H54 (cell line): ENCODE data around the gene ATP1A3.
A peak's percentile ranks its signal among the peaks of the same experiment; 100 is the strongest.

ENCODE experiments used
- DNase-seq: peaks from one replicate; pipeline ENCODE4 v3.0.0; 2011; ENCODE audit warnings: low spot score, mixed read lengths; ENCODE audit not compliant: insufficient read length
- FAIRE-seq: peaks from 3 replicates; lab custom pipeline; 2011; peaks lifted over from hg19 to GRCh38; lab: Jason Lieb, UNC
- POLR2A ChIP-seq: IDR thresholded peaks from 2 replicates; pipeline ENCODE4 v1.6.1; 2011; ENCODE audit warnings: low read depth, mild to moderate bottlenecking, low read length

Gene ATP1A3

DNA sequence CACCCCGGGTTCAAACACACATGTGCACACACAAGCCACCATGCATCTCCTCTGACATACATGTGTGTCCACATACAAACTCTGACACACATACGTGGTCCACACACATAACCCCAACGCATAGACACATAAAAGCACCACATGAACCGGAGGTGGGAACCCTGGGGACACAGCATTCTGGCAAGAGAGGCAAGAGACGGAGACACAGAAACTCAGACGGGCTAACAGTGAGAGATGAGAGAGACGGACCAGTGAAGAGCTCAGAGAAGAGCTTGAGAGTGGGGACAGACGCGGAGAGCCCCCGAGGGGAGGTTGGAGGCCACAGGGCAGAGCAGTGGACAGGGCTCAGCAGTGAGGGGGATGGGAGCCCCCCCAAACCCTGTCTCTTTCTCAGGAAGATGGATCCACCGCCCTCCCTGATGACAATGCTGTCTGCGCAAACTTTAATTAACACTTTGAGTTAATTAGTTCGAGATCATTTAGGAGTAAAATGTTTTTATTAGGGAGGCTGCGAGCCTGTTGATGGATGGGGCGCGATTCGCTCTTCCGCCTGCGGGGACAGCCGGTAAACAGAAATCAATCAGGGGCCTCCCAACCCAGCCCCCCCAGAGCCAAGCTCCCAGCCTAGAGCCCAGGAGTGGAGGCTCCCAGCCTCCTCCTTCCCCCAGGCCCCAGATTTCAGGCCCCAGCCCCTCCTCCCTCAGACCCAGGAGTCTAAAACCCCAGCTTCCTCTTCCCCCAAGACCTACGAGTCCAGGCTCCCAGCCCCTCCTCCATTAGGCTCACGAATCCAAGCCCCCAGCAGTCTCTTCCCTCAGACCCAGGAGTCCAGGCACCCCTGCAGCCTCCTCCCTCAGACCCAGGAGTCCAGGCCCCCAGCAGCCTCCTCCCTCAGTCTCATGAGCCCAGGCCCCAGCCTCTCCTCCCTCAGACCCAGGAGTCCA, 56.2 kb downstream of the ATP1A3 start:
- TF ChIP-seq POLR2A, result no peak
- FAIRE-seq (no peak), DNase-seq (no peak)

DNA sequence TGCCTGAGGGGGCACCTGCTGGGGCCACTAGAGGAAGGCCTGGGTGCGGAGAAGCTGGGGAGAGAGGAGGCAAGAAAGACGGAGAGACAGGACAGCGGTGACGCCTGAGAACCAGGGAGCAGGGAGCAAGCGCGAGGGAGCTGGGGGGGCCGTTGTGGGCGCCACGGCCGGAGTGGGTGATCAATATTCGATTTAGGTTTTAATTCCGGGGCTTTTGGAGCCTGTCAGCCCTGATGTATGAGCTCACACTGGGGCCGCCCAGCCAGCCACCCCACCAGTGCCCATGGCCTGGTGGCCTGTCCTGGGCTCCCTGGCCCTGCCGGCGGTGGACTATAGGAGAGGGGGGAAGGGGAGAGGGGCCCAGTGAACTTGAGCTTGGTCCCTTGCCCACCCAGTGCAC, 57.1 kb downstream of the ATP1A3 start:
- no peak for DNase-seq
- TF ChIP-seq POLR2A, result no peak
- no peak for FAIRE-seq

DNA sequence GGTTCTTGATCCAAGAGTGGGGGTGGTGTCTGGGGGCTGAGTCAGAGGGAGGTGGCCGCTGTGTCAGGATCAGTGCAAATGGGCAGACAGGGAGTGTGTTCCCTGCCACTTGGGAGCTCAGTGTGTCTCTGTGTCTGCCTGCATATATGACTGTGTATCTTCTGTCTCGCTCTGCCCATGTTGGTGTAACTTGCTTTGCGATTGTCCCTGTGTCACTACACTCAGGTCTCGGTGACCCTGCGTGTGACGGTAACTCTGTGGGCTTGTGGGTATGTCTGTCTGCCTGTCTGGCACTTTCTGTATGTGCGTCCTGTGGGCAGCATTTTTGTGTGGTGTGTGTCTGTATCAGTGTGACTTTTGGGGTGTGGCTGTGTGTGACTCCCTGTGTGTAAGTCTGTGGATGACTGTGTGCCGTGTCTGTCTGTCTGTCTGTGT, 57.6 kb downstream of the ATP1A3 start:
- peak; percentile 45 for FAIRE-seq
- peak; percentile 87 for DNase-seq

DNA sequence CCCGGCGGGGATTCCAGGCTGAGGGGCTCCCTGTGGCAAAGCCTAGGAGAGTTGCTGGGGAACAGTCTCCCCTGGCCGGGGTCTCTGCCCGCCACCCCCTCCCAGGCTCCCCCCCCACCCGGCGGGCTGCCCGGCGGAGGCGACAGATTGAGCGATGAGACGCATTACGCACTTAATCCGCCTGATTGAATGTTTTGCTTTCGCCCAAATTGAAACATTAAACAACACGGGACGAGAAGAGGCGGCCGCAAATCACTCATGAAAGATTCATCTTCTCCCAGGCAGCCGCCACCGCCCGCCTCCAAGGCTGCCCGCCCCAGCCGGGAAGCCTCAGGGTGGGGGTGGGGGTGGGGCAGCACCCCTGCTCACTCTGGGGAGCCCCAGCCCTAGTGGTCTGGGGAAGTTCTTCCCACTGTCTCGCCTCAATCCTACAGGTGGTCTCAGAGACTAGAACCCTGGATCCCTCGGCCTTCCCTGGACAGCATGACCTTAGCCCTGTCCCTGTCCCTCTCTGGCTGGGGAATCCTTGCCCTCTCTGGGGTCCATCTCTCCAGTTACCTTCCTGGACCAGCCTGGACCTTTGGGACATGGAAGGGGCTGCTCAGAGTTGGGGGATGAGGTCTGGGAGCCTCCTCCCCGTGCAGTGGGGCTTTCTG, 58.1 kb downstream of the ATP1A3 start:
- DNase-seq (no peak), FAIRE-seq (no peak)
- no peak for TF ChIP-seq POLR2A

More for the DNA sequence above, 57.6 kb downstream of the ATP1A3 start:
- no peak; the same call in 1 of the 2 replicates for TF ChIP-seq POLR2A

DNA sequence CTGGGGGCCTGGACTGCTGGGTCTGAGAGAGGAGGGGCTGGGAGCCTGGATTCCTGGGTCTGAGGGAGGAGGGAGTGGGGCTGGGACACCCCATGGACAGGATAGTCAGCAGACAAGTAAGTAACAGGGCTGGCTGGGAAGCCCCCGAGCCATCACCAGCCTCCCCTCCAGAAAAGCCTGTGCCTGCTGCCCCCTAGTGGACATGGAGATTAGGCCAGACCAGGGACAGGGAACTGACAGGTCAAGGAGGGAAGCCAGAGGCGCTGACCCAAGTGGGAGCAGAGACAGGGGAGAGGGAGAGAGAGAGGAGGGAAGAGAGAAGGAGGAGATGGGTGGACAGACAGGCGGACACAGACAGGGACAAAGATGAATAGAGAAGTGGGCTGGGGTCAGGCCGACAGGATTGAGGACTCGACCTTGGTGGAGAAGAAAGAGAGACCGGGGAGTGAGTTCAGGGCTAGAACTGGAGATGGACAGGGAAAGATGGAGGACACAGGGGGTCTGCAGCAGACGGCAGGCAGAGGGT, 59.1 kb downstream of the ATP1A3 start:
- FAIRE-seq (no peak), DNase-seq (peak; percentile 97)
- no peak for TF ChIP-seq POLR2A

DNA sequence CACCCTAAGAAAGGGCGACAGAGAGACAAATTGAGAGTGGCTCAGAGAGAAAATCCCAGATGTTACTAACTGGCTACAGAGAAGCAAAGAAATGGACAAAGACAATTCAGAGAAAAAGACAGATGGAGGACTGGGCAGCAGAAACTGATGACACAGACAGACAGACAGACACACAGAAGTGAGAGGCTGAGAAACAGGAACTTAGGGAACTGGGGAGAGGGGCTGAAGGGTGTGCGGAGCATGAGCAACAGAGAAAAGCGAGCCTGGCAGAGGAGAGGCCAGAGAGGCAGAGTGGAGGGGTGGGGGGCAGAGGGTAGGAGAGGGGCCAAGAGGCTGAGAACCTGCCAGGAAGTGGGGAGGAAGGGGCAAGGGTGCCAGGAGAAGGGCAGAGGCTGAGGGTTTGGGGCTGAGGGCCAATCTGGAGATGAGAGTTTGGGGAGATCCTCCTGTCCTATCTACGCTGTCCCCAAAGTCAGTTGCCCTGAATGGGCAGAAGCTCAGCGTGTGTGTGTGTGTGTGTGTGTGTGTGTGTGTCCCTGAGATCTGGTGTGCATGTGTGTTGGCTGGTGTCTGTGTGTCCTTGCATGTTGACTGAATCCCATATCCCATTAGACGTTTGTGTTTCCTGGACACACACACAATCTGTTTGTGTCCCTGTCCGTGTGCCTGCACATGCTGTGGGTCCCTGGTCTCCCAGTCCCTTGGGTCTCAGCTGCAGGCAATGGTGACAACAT, 60.2 kb downstream of the ATP1A3 start:
- TF ChIP-seq POLR2A, result no peak
- DNase-seq (no peak), FAIRE-seq (no peak)

DNA sequence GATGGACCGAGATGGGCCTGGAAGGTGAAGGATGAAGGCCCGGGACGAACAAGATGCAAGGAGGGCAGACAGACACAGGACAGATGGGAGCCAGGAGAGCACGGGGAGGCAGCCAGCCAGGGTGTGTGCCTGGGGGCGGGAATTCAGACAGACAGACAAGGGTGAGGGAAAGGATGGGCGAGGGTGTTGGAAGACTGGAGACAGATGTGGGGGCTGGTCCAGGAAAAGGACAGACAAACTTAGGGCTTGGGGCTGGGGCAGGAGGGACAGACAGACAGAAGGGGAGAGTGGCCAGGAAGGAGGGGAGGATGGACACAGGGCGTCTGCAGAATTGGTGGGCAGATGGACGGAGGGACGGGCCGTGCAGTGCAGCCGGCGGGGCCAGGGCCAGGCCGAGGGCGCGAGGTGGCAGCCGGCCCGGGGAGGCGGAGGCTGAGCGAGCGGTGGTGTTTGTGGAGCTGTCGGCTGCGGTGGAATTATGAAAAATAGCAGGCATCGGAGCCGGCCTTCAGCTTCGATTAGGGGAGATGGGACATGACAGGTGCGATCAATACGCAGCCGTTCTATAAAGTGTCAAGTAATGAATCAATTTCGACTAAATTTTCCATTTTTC, 61.2 kb downstream of the ATP1A3 start:
- DNase-seq (no peak), FAIRE-seq (no peak)
- TF ChIP-seq POLR2A, result no peak

DNA sequence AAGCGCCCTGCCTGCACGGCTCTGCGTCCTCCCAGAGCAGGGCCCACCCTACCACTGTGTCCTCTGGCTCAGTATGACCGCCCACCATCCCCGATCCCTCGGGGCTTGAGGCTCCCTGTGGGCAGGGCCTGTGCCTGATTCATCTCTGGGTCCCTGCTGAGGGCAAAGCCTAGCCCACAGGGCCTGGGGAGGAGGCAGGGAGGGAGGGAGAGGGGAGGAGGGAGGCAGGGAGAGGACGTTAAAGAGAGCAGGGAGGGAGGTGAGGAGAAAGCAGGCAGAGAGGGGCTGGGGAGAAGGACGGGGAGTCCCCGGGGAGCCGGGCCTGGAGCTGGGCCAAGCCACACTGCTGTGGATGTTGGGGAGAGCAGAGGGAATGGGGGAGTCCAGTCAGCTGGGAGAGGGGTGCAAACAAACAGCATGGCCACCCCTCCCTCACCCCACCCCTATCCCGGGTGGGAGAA, 61.7 kb downstream of the ATP1A3 start:
- DNase-seq (no peak), FAIRE-seq (no peak)
- TF ChIP-seq POLR2A, result no peak

DNA sequence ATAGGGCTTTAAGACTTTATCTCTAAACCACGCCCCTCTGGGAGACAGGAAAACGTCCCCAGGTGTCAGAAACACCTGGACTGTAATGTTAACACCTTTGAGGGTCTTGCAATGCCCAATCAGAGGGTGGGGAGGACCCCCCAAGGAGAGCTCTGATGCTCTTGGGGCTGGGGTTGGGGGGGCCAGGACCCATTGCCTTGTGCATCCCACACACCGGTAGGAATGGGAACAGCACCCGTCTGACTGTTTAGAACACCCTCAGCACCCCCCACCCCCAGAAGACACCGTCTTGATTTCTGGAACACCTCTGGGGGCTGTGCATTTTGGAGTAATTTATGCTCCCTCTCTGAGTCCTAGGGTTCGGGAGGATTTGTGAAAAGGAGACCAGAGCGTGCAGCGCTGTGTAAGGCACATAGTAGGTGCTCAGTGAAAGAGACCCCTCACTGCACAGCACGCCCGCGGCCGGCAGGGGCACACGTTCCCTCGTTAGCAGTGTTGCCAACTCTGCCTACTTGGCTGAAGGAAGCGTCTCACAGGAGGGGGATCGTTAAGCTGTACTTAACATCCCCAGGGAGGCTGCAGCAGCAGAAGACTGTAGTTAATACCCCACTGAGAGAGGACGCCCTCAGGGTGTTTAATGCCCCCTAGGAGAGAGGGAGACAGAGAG, 63.0 kb downstream of the ATP1A3 start:
- DNase-seq (no peak), FAIRE-seq (no peak)

DNA sequence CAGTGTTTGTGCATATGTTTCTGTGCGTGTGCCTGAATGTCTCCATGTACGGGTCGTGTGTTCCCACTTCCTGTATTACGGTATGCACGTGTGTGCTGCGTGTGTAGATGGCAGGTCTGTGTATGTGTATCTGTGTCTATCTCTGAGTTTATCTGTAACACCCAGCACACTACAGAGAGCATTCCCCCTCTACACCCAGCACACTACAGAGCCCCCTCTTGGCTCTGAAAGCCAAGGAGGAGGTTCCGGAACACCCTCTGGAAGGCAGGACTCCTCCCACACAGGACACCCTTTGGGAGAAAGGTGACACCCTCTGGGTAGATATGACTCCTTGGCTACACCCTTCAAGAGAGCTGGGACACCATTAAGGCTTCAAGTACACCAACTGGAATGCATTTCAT, 63.7 kb downstream of the ATP1A3 start:
- FAIRE-seq, result no peak
- no peak for DNase-seq
- no peak for TF ChIP-seq POLR2A

More for the DNA sequence above, 63.0 kb downstream of the ATP1A3 start:
- no peak for TF ChIP-seq POLR2A

DNA sequence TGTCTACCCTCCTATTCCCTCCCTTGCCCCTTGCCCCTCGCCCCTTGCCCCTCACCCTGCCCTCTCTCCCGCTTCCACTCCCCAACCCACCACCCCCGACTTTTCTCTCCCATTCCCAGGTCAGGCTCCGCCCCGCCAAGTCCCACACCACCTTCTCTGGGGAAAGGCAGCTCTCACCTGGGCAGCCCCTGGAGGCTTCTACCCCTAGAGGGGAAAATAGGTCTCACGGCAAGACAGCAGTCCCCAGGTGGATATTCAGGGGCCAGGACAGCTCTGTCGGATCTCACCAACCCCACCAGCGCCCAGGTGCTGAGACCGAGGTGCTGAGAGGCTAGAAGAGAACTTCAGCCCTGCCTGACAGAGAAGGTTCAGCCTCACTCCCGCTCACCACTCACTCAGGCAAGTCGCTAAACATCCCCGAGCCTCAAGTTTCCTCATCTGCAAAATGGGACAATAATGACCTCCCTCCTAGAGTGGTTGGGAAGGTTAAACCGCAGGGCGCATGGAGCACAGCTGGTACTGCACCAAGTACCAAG, 64.4 kb downstream of the ATP1A3 start:
- no peak for TF ChIP-seq POLR2A
- no peak for DNase-seq
- no peak for FAIRE-seq

DNA sequence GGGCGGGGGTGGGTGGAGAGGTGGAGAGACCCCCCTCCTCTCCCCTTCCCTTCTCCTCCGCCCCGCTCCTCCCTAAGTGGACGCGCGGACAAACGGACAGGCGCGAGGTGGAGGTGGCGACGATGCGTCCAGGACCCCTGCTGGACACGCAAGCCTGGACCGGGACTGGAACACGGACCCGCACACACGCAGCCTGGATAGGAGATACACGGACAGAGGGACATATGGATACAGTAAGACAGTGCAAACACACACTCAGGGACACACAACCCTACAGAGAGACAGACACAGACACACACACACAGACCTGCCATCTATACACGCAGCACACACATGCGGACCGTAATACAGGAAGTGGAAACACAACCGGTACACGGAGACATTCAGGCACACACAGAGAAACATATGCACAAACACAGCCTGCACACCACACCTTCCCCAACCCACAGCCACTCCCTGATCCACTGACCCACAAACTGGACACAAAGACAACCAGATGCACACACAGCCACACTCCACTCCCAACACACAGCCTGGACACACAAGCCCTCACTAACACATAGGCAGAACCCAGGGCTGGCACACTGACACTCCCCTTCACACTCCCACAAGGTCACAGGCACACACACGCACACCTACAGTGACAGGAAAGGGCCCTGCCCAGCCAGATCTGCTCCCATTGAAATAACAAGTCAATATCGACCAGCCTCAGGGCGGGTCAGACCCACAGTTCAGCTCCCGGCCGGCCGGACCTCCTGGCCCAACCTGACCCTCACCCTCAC, 65.1 kb downstream of the ATP1A3 start:
- FAIRE-seq (no peak), DNase-seq (no peak)
- no peak for TF ChIP-seq POLR2A
